ENCODE measurements around the gene FNBP1.

FNBP1 gene

GRCh38 chr9:130036099-130036498, 6.9 kb downstream of the FNBP1 start:
- DNase-seq (ENCODE audit: low spot score): no peak
- no peak for TF ChIP-seq CTCF (IDR thresholded peaks at IDR 0.05; ENCODE audit: extremely low read depth, missing control alignments)

- no peak for DNase-seq (ENCODE audit: low spot score)
- no peak for TF ChIP-seq CTCF (IDR thresholded peaks at IDR 0.05; ENCODE audit: extremely low read depth, missing control alignments)
Observed at GRCh38 chr9:130034570-130034969, 8.4 kb downstream of the FNBP1 start.

- no peak for DNase-seq (ENCODE audit: low spot score)
- no peak for TF ChIP-seq CTCF (IDR thresholded peaks at IDR 0.05; ENCODE audit: extremely low read depth, missing control alignments)
Observed at GRCh38 chr9:130030651-130031127, 12.3 kb downstream of the FNBP1 start.

DNA sequence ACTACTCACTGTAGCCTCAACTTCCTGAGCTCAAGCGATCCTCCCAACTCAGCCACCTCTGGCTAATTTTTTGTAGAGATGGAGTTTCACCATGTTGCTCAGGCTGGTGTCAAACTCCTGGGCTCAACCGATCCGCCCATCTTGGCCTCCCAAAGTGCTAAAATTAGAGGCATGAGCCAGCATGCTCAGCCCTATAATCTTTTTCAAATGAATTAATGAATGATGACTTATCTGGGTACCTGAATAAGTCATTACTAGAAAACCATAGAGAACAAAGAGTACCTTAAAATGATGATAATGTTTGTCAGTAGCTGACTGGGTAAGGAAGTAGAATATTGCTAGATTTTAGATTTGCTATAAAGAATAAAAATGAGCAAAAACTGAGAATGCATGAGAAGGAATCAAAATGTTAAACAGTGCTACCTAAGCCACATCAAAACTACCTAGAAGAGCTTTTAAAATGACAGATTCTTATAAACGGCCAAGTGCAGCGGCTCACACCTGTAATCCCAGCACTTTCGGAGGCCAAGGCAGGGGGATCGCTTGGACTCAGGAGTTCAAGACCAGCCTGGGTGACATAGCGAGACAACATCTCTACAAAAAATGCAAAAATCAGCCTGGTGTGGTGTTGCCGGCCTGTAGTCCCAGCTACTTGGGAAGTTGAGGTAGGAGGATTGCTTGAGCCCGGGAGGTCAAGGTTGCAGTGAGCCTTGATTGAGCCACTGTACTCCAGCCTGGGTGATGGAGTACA, 13.6 kb downstream of the FNBP1 start:
- DNase-seq (ENCODE audit: low spot score): no peak
- no peak for TF ChIP-seq CTCF (IDR thresholded peaks at IDR 0.05; ENCODE audit: extremely low read depth, missing control alignments)

DNA sequence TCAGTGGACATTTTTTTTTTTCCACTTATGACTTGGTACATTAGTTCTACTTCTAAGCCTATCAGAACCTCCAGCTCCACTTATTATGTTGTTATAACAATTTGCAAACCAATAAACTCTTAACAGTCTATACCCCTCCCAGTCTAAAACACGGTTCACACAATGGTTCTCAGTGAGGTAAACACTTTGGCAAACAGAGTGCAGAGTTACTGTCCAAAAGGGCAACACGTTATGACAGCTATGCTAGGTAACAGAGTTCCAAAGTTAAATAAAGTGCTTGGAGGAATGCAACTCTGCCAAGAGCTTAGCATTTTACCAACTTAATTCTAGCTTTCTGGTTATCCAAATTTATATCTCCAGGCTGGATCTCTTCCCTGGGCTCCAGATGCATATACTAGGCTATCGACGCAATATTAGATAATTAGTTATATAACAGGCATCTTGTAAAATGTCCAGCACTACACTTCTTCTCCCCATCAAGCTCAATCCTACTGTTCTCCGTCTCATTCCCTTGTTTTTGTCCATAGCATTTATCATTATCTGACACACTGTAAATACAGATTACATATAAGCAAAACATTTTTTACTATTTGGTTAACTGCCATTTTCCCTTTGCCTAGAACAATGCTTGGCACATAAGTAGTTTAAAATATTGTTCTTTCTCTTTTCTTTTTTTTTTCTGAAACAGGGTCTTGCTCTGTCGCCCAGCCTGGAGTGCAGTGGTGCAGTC, 14.3 kb downstream of the FNBP1 start:
- no peak for DNase-seq (ENCODE audit: low spot score)
- no peak for TF ChIP-seq CTCF (IDR thresholded peaks at IDR 0.05; ENCODE audit: extremely low read depth, missing control alignments)

GRCh38 chr9:130027533-130028365, 15.2 kb downstream of the FNBP1 start:
- TF ChIP-seq CTCF (IDR thresholded peaks at IDR 0.05; ENCODE audit: extremely low read depth, missing control alignments): no peak
- no peak for DNase-seq (ENCODE audit: low spot score)

Measured in GM20000 (cell line).